HepG2 (cell line): Measurements from ENCODE around the gene GRM7. TPM values are rescaled to one million over a fixed set of nuclear protein-coding genes. Genes with fewer than 3 reads are reported as not detected.

Experiments used
- ATAC-seq: fragments of 200-7000 bp; cut with Tn5 transposase; 3 replicates; pipeline ENCODE4 v1.9.1; 2020; ENCODE audit warnings: mild to moderate bottlenecking, moderate library complexity
- BruUV-seq: library from RNA; stranded (reverse); fragments of 400-500 nt; replicated peaks from 2 replicates; lab custom pipeline; 2021; lab: Mats Ljungman, UMichigan
- CTCF ChIA-PET: fragments of 300-600 bp; formaldehyde crosslinking; extraction: SDS; loops from one replicate; lab custom pipeline; 2021; ENCODE audit warnings: low total read pairs, inconsistent platforms, low intra/inter-chr PET ratio; lab: Yijun Ruan, JAX
- POLR2A ChIA-PET: fragments of 350-600 bp; sonication (Branson Sonifier 250); formaldehyde crosslinking; loops from one replicate; lab custom pipeline; 2020; ENCODE audit warnings: antibody characterized with exemption, inconsistent platforms; lab: Yijun Ruan, JAX
- DNase-seq: peaks from one replicate; pipeline ENCODE4 v3.0.0-alpha.2; 2015; ENCODE audit warnings: low spot score
- FAIRE-seq: peaks from 3 replicates; lab custom pipeline; 2011; peaks lifted over from hg19 to GRCh38; lab: Jason Lieb, UNC
- H2AFZ ChIP-seq: one replicate; pipeline ENCODE4 v1.6.1; 2011; ENCODE audit warnings: low read length, inconsistent platforms
- H3K27ac ChIP-seq: fragments of 300-600 bp; 3 replicates; pipeline ENCODE4 v1.8.0; 2011; ENCODE audit warnings: mixed run types, mild to moderate bottlenecking, mixed read lengths, low read length, inconsistent platforms; ENCODE audit not compliant: insufficient read depth; ENCODE audit errors: extremely low read length
- H3K27me3 ChIP-seq, 2 experiments: fragments of 200-600 bp in 1 of 2; 2 replicates in 1 of 2; 3 replicates in 1 of 2; pipeline versions ENCODE4 v1.6.0 to v1.8.0; 2011; ENCODE audit warnings: low read length in 2 of 2, mild to moderate bottlenecking in 2 of 2, moderate library complexity in 2 of 2, inconsistent platforms in 1 of 2; ENCODE audit not compliant: insufficient read depth in 2 of 2, control insufficient read depth in 1 of 2
- H3K36me3 ChIP-seq, 2 experiments: fragments of 200-600 bp in 1 of 2; replicated peaks in 1 of 2; 2 replicates in 1 of 2; 3 replicates in 1 of 2; pipeline versions ENCODE4 v1.5.1 to v1.8.0; 2011; ENCODE audit warnings: low read length in 2 of 2, inconsistent platforms in 1 of 2; ENCODE audit not compliant: insufficient read depth in 2 of 2, control insufficient read depth in 1 of 2
- H3K4me1 ChIP-seq: 2 replicates; pipeline ENCODE4 v1.5.1; 2012; ENCODE audit warnings: low read length, inconsistent platforms; ENCODE audit not compliant: insufficient read depth
- H3K4me2 ChIP-seq: 2 replicates; pipeline ENCODE4 v1.6.0; 2011; ENCODE audit warnings: low read depth, low read length, inconsistent platforms
- H3K4me3 ChIP-seq, 3 experiments: fragments of 200-600 bp in 1 of 3; sonication (generic), shearing (Covaris generic) in 1 of 3; replicated peaks in 1 of 3; 2 replicates each; pipeline ENCODE4 v1.5.1; 2011 to 2016; ENCODE audit warnings: low read length in 3 of 3, inconsistent platforms in 2 of 3, low read depth in 2 of 3, mild to moderate bottlenecking in 2 of 3, control low read depth in 1 of 3, mixed read lengths in 1 of 3; ENCODE audit not compliant: insufficient read depth in 1 of 3
- H3K79me2 ChIP-seq: one replicate; pipeline ENCODE4 v1.6.1; 2011; ENCODE audit warnings: low read length, inconsistent platforms; ENCODE audit not compliant: insufficient read depth
- H3K9ac ChIP-seq: 2 replicates; pipeline ENCODE4 v1.6.0; 2011; ENCODE audit warnings: mild to moderate bottlenecking, low read depth, low read length, inconsistent platforms; ENCODE audit not compliant: insufficient read depth
- H3K9me3 ChIP-seq: 2 replicates; pipeline ENCODE4 v1.5.1; 2012; ENCODE audit warnings: mild to moderate bottlenecking, low read length
- H4K20me1 ChIP-seq: 2 replicates; pipeline ENCODE4 v1.6.0; 2011; ENCODE audit warnings: inconsistent platforms, mild to moderate bottlenecking, low read length, moderate library complexity; ENCODE audit not compliant: insufficient read depth
- EED ChIP-seq: sonication (generic); formaldehyde crosslinking; IDR thresholded peaks from 2 replicates; pipeline ENCODE4 v1.5.0; 2020; ENCODE audit warnings: mild to moderate bottlenecking, missing genetic modification reagents
- ELF4 ChIP-seq: sonication (generic); formaldehyde crosslinking; IDR thresholded peaks from 2 replicates; pipeline ENCODE4 v1.5.0; 2020; ENCODE audit warnings: missing genetic modification reagents, mild to moderate bottlenecking, moderate library complexity, borderline replicate concordance
- GFI1 ChIP-seq: sonication (generic); formaldehyde crosslinking; IDR thresholded peaks from 2 replicates; pipeline ENCODE4 v1.5.0; 2020; ENCODE audit warnings: missing genetic modification reagents, mild to moderate bottlenecking, borderline replicate concordance
- SAFB2 ChIP-seq: sonication (generic); formaldehyde crosslinking; IDR thresholded peaks from 2 replicates; pipeline ENCODE4 v1.5.1; 2020; ENCODE audit warnings: missing genetic modification reagents, low read depth, mild to moderate bottlenecking, borderline replicate concordance
- SPEN ChIP-seq: sonication (generic); formaldehyde crosslinking; IDR thresholded peaks from 2 replicates; pipeline ENCODE4 v1.5.1; 2020; ENCODE audit warnings: low read depth, mild to moderate bottlenecking, missing genetic modification reagents
- ZNF232 ChIP-seq: sonication (generic); formaldehyde crosslinking; IDR thresholded peaks from 2 replicates; pipeline ENCODE4 v1.4.0; 2020; ENCODE audit warnings: missing genetic modification reagents, borderline replicate concordance
- ZNF644 ChIP-seq: IDR thresholded peaks from 2 replicates; pipeline ENCODE4 v1.6.1; 2016; ENCODE audit warnings: low read depth
- ZSCAN21 ChIP-seq: sonication (generic); formaldehyde crosslinking; IDR thresholded peaks from 2 replicates; pipeline ENCODE4 v1.8.0; 2022; ENCODE audit warnings: mild to moderate bottlenecking, missing genetic modification reagents, moderate library complexity, borderline replicate concordance
- WGBS: methylation state at CpG from one replicate; pipeline ENCODE4 v1.1.6; 2017; ENCODE audit warnings: low lambda C conversion rate; 5-methylcytosine and 5-hydroxymethylcytosine counted together
- in situ Hi-C: cut with HindIII; loops from 2 replicates; pipeline ENCODE4 v1.10.0; 2017; ENCODE audit warnings: low pct_unique_long_range_greater_than_20kb; ENCODE audit not compliant: extremely low pct_ligation_motif_present
- intact Hi-C: fragments of 100-400 bp; cut with micrococcal nuclease; formaldehyde crosslinking; loops from one replicate; pipeline ENCODE4 v1.10.0; 2022; ENCODE audit not compliant: unreplicated experiment
- polyA plus RNA-seq, 8 experiments: library from polyadenylated mRNA; depleted of rRNA in 3 of 8; stranded (reverse) in 7 of 8; unstranded in 1 of 8; fragments of >200 nt; fragmentation: Illumina TruSeq in 4 of 8; extraction: Trizol in 4 of 8; gene quantifications; 2 replicates each; pipeline versions ENCODE4 v1.2.1 to v1.2.3, GENCODE V29; 2011 to 2016; ENCODE audit warnings: low read depth in 4 of 8, missing spikeins in 1 of 8, mixed read lengths in 1 of 8; ENCODE audit not compliant: insufficient read depth in 1 of 8
- total RNA-seq, 5 experiments: library from RNA; depleted of rRNA; stranded (reverse); fragments of >200 nt; fragmentation: Illumina TruSeq; extraction: Trizol; gene quantifications; 2 replicates each; pipeline ENCODE4 v1.2.3, GENCODE V29; 2016; ENCODE audit warnings: low read depth in 1 of 5
- TF ChIP-seq, protein P1 (sequence below): sonication (generic); formaldehyde crosslinking; IDR thresholded peaks from 2 replicates; pipeline ENCODE4 v1.5.0; 2020; ENCODE audit warnings: missing genetic modification reagents
- TF ChIP-seq, protein P2 (sequence below): sonication (generic); formaldehyde crosslinking; IDR thresholded peaks from 2 replicates; pipeline ENCODE4 v1.4.0; 2020; ENCODE audit warnings: low read depth, mild to moderate bottlenecking, missing genetic modification reagents

Gene GRM7
- total and polyA plus RNA-seq, 2 of the 13 experiments (the other 11 are each of a cell fraction or from before 2014, with no cell fraction given) = not detected

DNA sequence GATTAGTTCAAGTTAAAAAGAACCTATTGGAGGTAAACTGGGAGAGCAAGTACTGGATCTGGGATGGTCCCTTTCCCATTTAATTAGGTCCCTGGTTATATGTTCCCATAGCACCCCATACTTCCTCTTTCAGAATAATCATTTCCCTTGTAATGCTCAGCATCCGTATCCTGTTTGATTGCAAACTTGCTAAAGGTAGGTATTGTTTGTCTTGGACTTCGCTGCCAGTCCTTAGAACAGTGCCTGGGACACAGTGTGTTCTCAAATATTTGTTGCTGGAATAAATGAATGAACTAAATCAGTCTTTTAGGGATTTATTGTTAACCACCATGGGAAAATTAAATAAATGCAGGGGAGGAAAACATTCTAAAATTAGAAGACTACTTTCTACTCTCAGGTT lies 299.8 kb downstream of the GRM7 start:
- no peak overlapping the region for H3K4me2 ChIP-seq
- no peak overlapping the region for H3K9ac ChIP-seq
- ChIA-PET CTCF (no interaction called here), POLR2A (no interaction called here)
- TF ChIP-seq ZNF232 (CRISPR knock-in tag) (no peak), SAFB2 (no peak), GFI1 (CRISPR knock-in tag) (no peak), ZSCAN21 (CRISPR knock-in tag) (no peak), SPEN (CRISPR knock-in tag) (no peak), ELF4 (CRISPR knock-in tag) (no peak), ZNF644 (CRISPR knock-in tag) (no peak), EED (CRISPR knock-in tag) (no peak)
- TF ChIP-seq, protein P1, sequence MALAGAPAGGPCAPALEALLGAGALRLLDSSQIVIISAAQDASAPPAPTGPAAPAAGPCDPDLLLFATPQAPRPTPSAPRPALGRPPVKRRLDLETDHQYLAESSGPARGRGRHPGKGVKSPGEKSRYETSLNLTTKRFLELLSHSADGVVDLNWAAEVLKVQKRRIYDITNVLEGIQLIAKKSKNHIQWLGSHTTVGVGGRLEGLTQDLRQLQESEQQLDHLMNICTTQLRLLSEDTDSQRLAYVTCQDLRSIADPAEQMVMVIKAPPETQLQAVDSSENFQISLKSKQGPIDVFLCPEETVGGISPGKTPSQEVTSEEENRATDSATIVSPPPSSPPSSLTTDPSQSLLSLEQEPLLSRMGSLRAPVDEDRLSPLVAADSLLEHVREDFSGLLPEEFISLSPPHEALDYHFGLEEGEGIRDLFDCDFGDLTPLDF = no peak
- TF ChIP-seq, protein P2, sequence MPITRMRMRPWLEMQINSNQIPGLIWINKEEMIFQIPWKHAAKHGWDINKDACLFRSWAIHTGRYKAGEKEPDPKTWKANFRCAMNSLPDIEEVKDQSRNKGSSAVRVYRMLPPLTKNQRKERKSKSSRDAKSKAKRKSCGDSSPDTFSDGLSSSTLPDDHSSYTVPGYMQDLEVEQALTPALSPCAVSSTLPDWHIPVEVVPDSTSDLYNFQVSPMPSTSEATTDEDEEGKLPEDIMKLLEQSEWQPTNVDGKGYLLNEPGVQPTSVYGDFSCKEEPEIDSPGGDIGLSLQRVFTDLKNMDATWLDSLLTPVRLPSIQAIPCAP = no peak
- H3K27me3 ChIP-seq = no peaks in the 10 kb centered on the region; a peak in 1 of 5 replicates
- H3K4me3 ChIP-seq = no peak overlapping the region
- H3K36me3 ChIP-seq = no peaks in the 10 kb centered on the region
- in situ Hi-C loops = no loop called here
- H3K79me2 ChIP-seq = no peaks in the 10 kb centered on the region
- no TSS peak for BruUV-seq
- FAIRE-seq (no peak), ATAC-seq (no peak), DNase-seq (no peak)
- no peaks in the 10 kb centered on the region for H4K20me1 ChIP-seq
- H3K27ac ChIP-seq = no peak overlapping the region
- 7% methylated on average over 2 of the region's 2 CpGs for WGBS
- no peaks in the 10 kb centered on the region for H3K4me1 ChIP-seq
- intact Hi-C loops = no loop called here
- H3K9me3 ChIP-seq = peaks cover 95% of the 10 kb centered on the region
- H2AFZ ChIP-seq = no peak overlapping the region
